Vagina (tissue), 2 donors: ENCODE measurements around the gene PVALB.

ENCODE experiments used
- POLR2A ChIP-seq, 2 donors: fragments of 450-650 bp; IDR thresholded peaks; one replicate each; pipeline ENCODE4 v1.6.1; 2017; ENCODE audit warnings: antibody characterized with exemption in 2 of 2, mild to moderate bottlenecking in 2 of 2, moderate library complexity in 2 of 2
- POLR2AphosphoS5 ChIP-seq, 2 donors: sonication (generic); formaldehyde crosslinking; IDR thresholded peaks; one replicate each; pipeline ENCODE4 v1.9.0; 2017; ENCODE audit warnings: antibody characterized with exemption in 2 of 2, mild to moderate bottlenecking in 2 of 2, low read depth in 1 of 2; ENCODE audit not compliant: insufficient read depth in 1 of 2
- TF ChIP-seq, protein P1 (sequence below), 3 experiments: fragments of 450-650 bp in 2 of 3; fragments of 200-600 bp in 1 of 3; sonication (generic) in 1 of 3; IDR thresholded peaks; one replicate each; pipeline ENCODE4 v1.5.1; 2017 to 2019; ENCODE audit warnings: antibody characterized with exemption in 3 of 3, mild to moderate bottlenecking in 2 of 3, moderate library complexity in 2 of 3

DNA sequence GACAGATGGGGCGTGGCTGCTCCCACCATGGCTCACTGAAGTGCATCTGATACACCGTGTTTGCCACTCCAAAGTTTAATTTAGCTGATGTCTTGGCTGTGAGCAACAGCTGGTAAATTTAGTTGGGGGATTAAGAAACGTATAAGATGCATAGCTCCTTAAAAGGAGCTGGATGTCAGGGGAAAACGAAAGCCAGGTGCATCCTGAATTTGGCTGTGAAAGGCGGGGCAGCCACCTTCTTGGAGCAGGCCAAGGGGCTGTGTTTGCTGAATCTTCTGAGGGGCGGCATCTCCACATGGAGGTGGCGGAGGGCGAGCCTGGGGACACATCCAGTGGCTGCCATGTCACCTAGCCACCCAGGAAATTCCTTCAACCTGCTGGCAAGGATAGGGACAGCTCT lies 23.3 kb upstream of the PVALB start:
- TF ChIP-seq, protein P1, sequence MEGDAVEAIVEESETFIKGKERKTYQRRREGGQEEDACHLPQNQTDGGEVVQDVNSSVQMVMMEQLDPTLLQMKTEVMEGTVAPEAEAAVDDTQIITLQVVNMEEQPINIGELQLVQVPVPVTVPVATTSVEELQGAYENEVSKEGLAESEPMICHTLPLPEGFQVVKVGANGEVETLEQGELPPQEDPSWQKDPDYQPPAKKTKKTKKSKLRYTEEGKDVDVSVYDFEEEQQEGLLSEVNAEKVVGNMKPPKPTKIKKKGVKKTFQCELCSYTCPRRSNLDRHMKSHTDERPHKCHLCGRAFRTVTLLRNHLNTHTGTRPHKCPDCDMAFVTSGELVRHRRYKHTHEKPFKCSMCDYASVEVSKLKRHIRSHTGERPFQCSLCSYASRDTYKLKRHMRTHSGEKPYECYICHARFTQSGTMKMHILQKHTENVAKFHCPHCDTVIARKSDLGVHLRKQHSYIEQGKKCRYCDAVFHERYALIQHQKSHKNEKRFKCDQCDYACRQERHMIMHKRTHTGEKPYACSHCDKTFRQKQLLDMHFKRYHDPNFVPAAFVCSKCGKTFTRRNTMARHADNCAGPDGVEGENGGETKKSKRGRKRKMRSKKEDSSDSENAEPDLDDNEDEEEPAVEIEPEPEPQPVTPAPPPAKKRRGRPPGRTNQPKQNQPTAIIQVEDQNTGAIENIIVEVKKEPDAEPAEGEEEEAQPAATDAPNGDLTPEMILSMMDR (IDR thresholded peaks at IDR 0.05), result no peak
- no peak for TF ChIP-seq POLR2A (IDR thresholded peaks at IDR 0.05)
- TF ChIP-seq POLR2AphosphoS5 (IDR thresholded peaks at IDR 0.05; ENCODE audit: insufficient read depth in 1 of 2, low read depth in 1 of 2), result no peak
